GM21447 (cell line): ENCODE data around the gene CYSLTR2.
A peak's percentile ranks its signal among the peaks of the same experiment; 100 is the strongest.

Experiments
- ATAC-seq: cut with Tn5 transposase; IDR thresholded peaks from one replicate; pipeline ENCODE4 v1.9.1; 2021; ENCODE audit not compliant: unreplicated experiment

CYSLTR2 gene

GRCh38 chr13:48653472-48653939 lies at the start of gene CYSLTR2:
Gene CYSLTR2 (plus strand): TSS chr13:48653929. CDS start chr13:48706818, 52,889 bp downstream.
- ATAC-seq: peak; percentile 64

GRCh38 chr13:48615049-48615448 lies 38.7 kb upstream of the CYSLTR2 start:
- no peak for ATAC-seq

GRCh38 chr13:48618937-48619336 lies 34.8 kb upstream of the CYSLTR2 start:
- ATAC-seq: no peak

- ATAC-seq: no peak
These were observed 32.7 kb upstream of the CYSLTR2 start for GRCh38 chr13:48621056-48621455.

- ATAC-seq: no peak
These were observed 29.7 kb upstream of the CYSLTR2 start for GRCh38 chr13:48624016-48624415.

- ATAC-seq: no peak
These were observed 28.9 kb upstream of the CYSLTR2 start for GRCh38 chr13:48624858-48625257.

- ATAC-seq: no peak
These were observed 28.2 kb upstream of the CYSLTR2 start for GRCh38 chr13:48625413-48626076.

- ATAC-seq: no peak
These were observed 27.7 kb upstream of the CYSLTR2 start for GRCh38 chr13:48626077-48626449.

- no peak for ATAC-seq
These were observed 26.8 kb upstream of the CYSLTR2 start for GRCh38 chr13:48626726-48627451.

- ATAC-seq: no peak
These were observed 24.5 kb upstream of the CYSLTR2 start for GRCh38 chr13:48629277-48629676.

- ATAC-seq: no peak
These were observed 23.4 kb upstream of the CYSLTR2 start for GRCh38 chr13:48630291-48630690.

- ATAC-seq: no peak
These were observed 23.0 kb upstream of the CYSLTR2 start for GRCh38 chr13:48630773-48631172.

GRCh38 chr13:48631441-48631840 lies 22.3 kb upstream of the CYSLTR2 start:
- no peak for ATAC-seq

- no peak for ATAC-seq
These were observed 20.0 kb upstream of the CYSLTR2 start for GRCh38 chr13:48633700-48634099.

- ATAC-seq: no peak
These were observed 19.1 kb upstream of the CYSLTR2 start for GRCh38 chr13:48634636-48635035.

- no peak for ATAC-seq
These were observed 18.3 kb upstream of the CYSLTR2 start for GRCh38 chr13:48635478-48635877.

GRCh38 chr13:48636550-48636949 lies 17.2 kb upstream of the CYSLTR2 start:
- no peak for ATAC-seq

GRCh38 chr13:48637601-48638000 lies 16.1 kb upstream of the CYSLTR2 start:
- no peak for ATAC-seq

GRCh38 chr13:48640767-48641166 lies 13.0 kb upstream of the CYSLTR2 start:
- no peak for ATAC-seq

GRCh38 chr13:48641404-48641803 lies 12.3 kb upstream of the CYSLTR2 start:
- no peak for ATAC-seq

- ATAC-seq: no peak
These were observed 11.7 kb upstream of the CYSLTR2 start for GRCh38 chr13:48642061-48642460.

GRCh38 chr13:48643159-48643558 lies 10.6 kb upstream of the CYSLTR2 start:
- no peak for ATAC-seq
